Gastroesophageal sphincter (tissue), 4 donors: ENCODE results near the gene DZANK1. TPM values are rescaled to one million over a fixed set of nuclear protein-coding genes. Genes with fewer than 3 reads are reported as not detected.
"Not testable (repeated sequence)": the region's sequence is repeated elsewhere in the genome, so short reads cannot be mapped to it uniquely, and the experiment has no call there.

Source experiments
- ATAC-seq: fragments of 150-250 bp; one replicate; pipeline ENCODE4 v1.9.1; 2016; ENCODE audit warnings: mild to moderate bottlenecking, moderate library complexity
- H3K27ac ChIP-seq, 4 donors: fragments of 200-600 bp; sonication (generic) in 3 of 4; 1 replicate in 3 of 4; 2 replicates in 1 of 4; pipeline ENCODE4 v1.5.1; 2016 to 2019
- H3K27me3 ChIP-seq: fragments of 200-600 bp; sonication (generic); one replicate; pipeline ENCODE4 v1.5.1; 2019
- H3K36me3 ChIP-seq, 2 donors: fragments of 200-600 bp; sonication (generic); one replicate each; pipeline ENCODE4 v1.5.1; 2019; ENCODE audit warnings: control low read depth in 1 of 2
- H3K4me1 ChIP-seq, 3 donors: fragments of 200-600 bp; sonication (generic); 1 replicate in 2 of 3; 2 replicates in 1 of 3; pipeline ENCODE4 v1.5.1; 2016 to 2019; ENCODE audit warnings: control low read depth in 2 of 3
- H3K4me3 ChIP-seq, 2 donors: fragments of 200-600 bp; sonication (generic); one replicate each; pipeline ENCODE4 v1.5.1; 2019; ENCODE audit warnings: mild to moderate bottlenecking in 1 of 2, moderate library complexity in 1 of 2
- H3K9me3 ChIP-seq, 3 donors: fragments of 200-600 bp; sonication (generic); one replicate each; pipeline ENCODE4 v1.5.1; 2017 to 2019; ENCODE audit warnings: control low read depth in 2 of 3
- CTCF ChIP-seq, 4 experiments: fragments of 200-600 bp in 2 of 4; fragments of 450-650 bp in 2 of 4; sonication (generic) in 1 of 4; IDR thresholded peaks; one replicate each; pipeline ENCODE4 v1.5.1; 2017 to 2019; ENCODE audit warnings: antibody characterized with exemption in 4 of 4, mild to moderate bottlenecking in 2 of 4, moderate library complexity in 2 of 4
- EP300 ChIP-seq: sonication (generic); formaldehyde crosslinking; IDR thresholded peaks from one replicate; pipeline ENCODE4 v1.6.1; 2017; ENCODE audit warnings: antibody characterized with exemption, mild to moderate bottlenecking
- POLR2A ChIP-seq, 2 donors: fragments of 450-650 bp; IDR thresholded peaks; one replicate each; pipeline ENCODE4 v1.6.1; 2017; ENCODE audit warnings: antibody characterized with exemption in 2 of 2, mild to moderate bottlenecking in 2 of 2, moderate library complexity in 1 of 2
- POLR2AphosphoS5 ChIP-seq: sonication (generic); formaldehyde crosslinking; IDR thresholded peaks from one replicate; pipeline ENCODE4 v1.6.1; 2017; ENCODE audit warnings: antibody characterized with exemption
- WGBS, 2 donors: methylation state at CpG; one replicate each; pipeline ENCODE4 v1.1.5; 2018; ENCODE audit warnings: low coverage in 1 of 2; 5-methylcytosine and 5-hydroxymethylcytosine counted together
- total RNA-seq, 4 donors: library from RNA; depleted of rRNA; stranded (reverse); fragments of >200 nt; gene quantifications; one replicate each; pipeline ENCODE4 v1.1.0, GENCODE V29; 2016

DZANK1 gene
- total RNA-seq, 4 donors from 2014 or later: 1.4 to 2.3 (median 2.0) TPM

- WGBS, 2 donors: 73 to 85% methylated on average over 4 to 5 of the region's 5 CpGs
Measured at GRCh38 chr20:18391686-18392085, 75.1 kb downstream of the DZANK1 start.

GRCh38 chr20:18390201-18390600, 76.6 kb downstream of the DZANK1 start:
- no peak for ATAC-seq
- Histone ChIP-seq H3K4me1 (no peaks in the 10 kb centered on the region), H3K36me3 (peaks cover 0 to 25% of the 10 kb centered on the region in 2 donors), H3K27me3 (no peaks in the 10 kb centered on the region), H3K9me3 (no peaks in the 10 kb centered on the region), H3K4me3 (no peak overlapping the region), H3K27ac (no peak overlapping the region)
- TF ChIP-seq POLR2A (IDR thresholded peaks at IDR 0.05) (no peak), EP300 (no peak), CTCF (IDR thresholded peaks at IDR 0.05) (no peak), POLR2AphosphoS5 (no peak)
- WGBS, 2 donors: 67 to 80% methylated on average over 3 of the region's 3 CpGs

More at GRCh38 chr20:18391686-18392085, 75.1 kb downstream of the DZANK1 start:
- no peak overlapping the region for H3K27ac ChIP-seq
- H3K27me3 ChIP-seq: no peaks in the 10 kb centered on the region
- H3K4me3 ChIP-seq: no peak overlapping the region
- TF ChIP-seq CTCF (IDR thresholded peaks at IDR 0.05) (no peak), POLR2AphosphoS5 (no peak), EP300 (no peak), POLR2A (IDR thresholded peaks at IDR 0.05) (no peak)
- H3K9me3 ChIP-seq: no peaks in the 10 kb centered on the region
- H3K4me1 ChIP-seq: no peaks in the 10 kb centered on the region
- peaks cover 0 to 16% of the 10 kb centered on the region in 2 donors for H3K36me3 ChIP-seq
- no peak for ATAC-seq

GRCh38 chr20:18388860-18389259, 78.0 kb downstream of the DZANK1 start:
- ATAC-seq: no peak
- H3K36me3 ChIP-seq: peaks cover 0 to 35% of the 10 kb centered on the region in 2 donors
- no peaks in the 10 kb centered on the region for H3K27me3 ChIP-seq
- no peak overlapping the region for H3K27ac ChIP-seq
- H3K4me3 ChIP-seq: no peak overlapping the region
- no peaks in the 10 kb centered on the region for H3K4me1 ChIP-seq
- H3K9me3 ChIP-seq: no peaks in the 10 kb centered on the region
- 52 to 71% methylated on average over 5 to 6 of the region's 6 CpGs for WGBS, 2 donors
- no peak for TF ChIP-seq POLR2A (IDR thresholded peaks at IDR 0.05)
- no peak for TF ChIP-seq CTCF (IDR thresholded peaks at IDR 0.05)
- no peak for TF ChIP-seq POLR2AphosphoS5
- no peak for TF ChIP-seq EP300

GRCh38 chr20:18380908-18381529, 85.8 kb downstream of the DZANK1 start:
- Histone ChIP-seq H3K36me3 (peaks cover 0 to 18% of the 10 kb centered on the region in 2 donors), H3K4me1 (no peaks in the 10 kb centered on the region), H3K27ac (no peak overlapping the region), H3K27me3 (no peaks in the 10 kb centered on the region), H3K4me3 (no peak overlapping the region), H3K9me3 (no peaks in the 10 kb centered on the region)
- TF ChIP-seq EP300 (no peak), POLR2A (IDR thresholded peaks at IDR 0.05) (no peak), POLR2AphosphoS5 (no peak), CTCF (IDR thresholded peaks at IDR 0.05) (no peak)
- WGBS, 2 donors: 60 to 67% methylated on average over 1 to 3 of the region's 7 CpGs
- ATAC-seq: no peak

- Histone ChIP-seq H3K4me1 (no peaks in the 10 kb centered on the region), H3K27me3 (no peaks in the 10 kb centered on the region), H3K27ac (no peak overlapping the region), H3K36me3 (no peaks in the 10 kb centered on the region), H3K4me3 (no peak overlapping the region), H3K9me3 (no peaks in the 10 kb centered on the region)
- 65 to 75% methylated on average over 1 to 6 of the region's 8 CpGs for WGBS, 2 donors
- TF ChIP-seq POLR2AphosphoS5: no peak
- TF ChIP-seq EP300: no peak
- no peak for TF ChIP-seq CTCF (IDR thresholded peaks at IDR 0.05)
- TF ChIP-seq POLR2A (IDR thresholded peaks at IDR 0.05): no peak
- no peak for ATAC-seq
Measured at GRCh38 chr20:18377896-18378481, 88.8 kb downstream of the DZANK1 start.

GRCh38 chr20:18375551-18375950, 91.3 kb downstream of the DZANK1 start:
- not testable (repeated sequence) for ATAC-seq, H3K36me3 ChIP-seq, H3K27me3 ChIP-seq, H3K27ac ChIP-seq, H3K4me1 ChIP-seq, H3K9me3 ChIP-seq, H3K4me3 ChIP-seq
- WGBS, 2 donors: no CpG with 5 or more reads among the region's 28 CpGs
